IPS-NIHi7 (cell line): ENCODE results near the gene SH3RF3.
"Not testable (repeated sequence)": the region's sequence is repeated elsewhere in the genome, so short reads cannot be mapped to it uniquely, and the experiment has no call there.

Experiments used
- DNase-seq: peaks from one replicate; pipeline ENCODE4 v3.0.0; 2012; ENCODE audit warnings: mixed read lengths; ENCODE audit errors: extremely low spot score

The SH3RF3 gene

GRCh38 chr2:109217362-109218086 lies 88.5 kb downstream of the SH3RF3 start:
- no peak for DNase-seq

- DNase-seq = no peak
Observed at GRCh38 chr2:109218087-109218791, 89.2 kb downstream of the SH3RF3 start.

GRCh38 chr2:109218792-109219126 lies 89.8 kb downstream of the SH3RF3 start:
- DNase-seq = no peak

- DNase-seq = no peak
Observed at GRCh38 chr2:109220860-109221259, 91.9 kb downstream of the SH3RF3 start.

GRCh38 chr2:109221316-109221715 lies 92.3 kb downstream of the SH3RF3 start:
- DNase-seq = not testable (repeated sequence)

- DNase-seq = no peak
Observed at GRCh38 chr2:109222422-109222821, 93.4 kb downstream of the SH3RF3 start.

GRCh38 chr2:109222825-109223471 lies 93.9 kb downstream of the SH3RF3 start:
- peak; percentile 68 for DNase-seq

- DNase-seq = no peak
Observed at GRCh38 chr2:109223490-109223889, 94.5 kb downstream of the SH3RF3 start.

- DNase-seq = not testable (repeated sequence)
Observed at GRCh38 chr2:109224341-109224740, 95.3 kb downstream of the SH3RF3 start.

GRCh38 chr2:109225170-109225782 lies 96.3 kb downstream of the SH3RF3 start:
- no peak for DNase-seq

- no peak for DNase-seq
Observed at GRCh38 chr2:109226128-109226527, 97.1 kb downstream of the SH3RF3 start.

GRCh38 chr2:109226622-109227021 lies 97.6 kb downstream of the SH3RF3 start:
- no peak for DNase-seq

- DNase-seq = no peak
Observed at GRCh38 chr2:109229094-109229675, 100.2 kb downstream of the SH3RF3 start.

GRCh38 chr2:109230941-109231420 lies 102.0 kb downstream of the SH3RF3 start:
- DNase-seq = no peak

GRCh38 chr2:109231428-109231827 lies 102.4 kb downstream of the SH3RF3 start:
- no peak for DNase-seq

GRCh38 chr2:109231996-109232705 lies 103.1 kb downstream of the SH3RF3 start:
- no peak for DNase-seq

GRCh38 chr2:109232909-109233308 lies 103.9 kb downstream of the SH3RF3 start:
- no peak for DNase-seq

- no peak for DNase-seq
Observed at GRCh38 chr2:109233643-109234042, 104.6 kb downstream of the SH3RF3 start.

- no peak for DNase-seq
Observed at GRCh38 chr2:109234355-109234754, 105.3 kb downstream of the SH3RF3 start.

GRCh38 chr2:109236147-109236546 lies 107.1 kb downstream of the SH3RF3 start:
- no peak for DNase-seq

- DNase-seq = no peak
Observed at GRCh38 chr2:109237792-109238191, 108.8 kb downstream of the SH3RF3 start.
